ENCODE results near the gene CDCA7L. TPM values are rescaled to one million over a fixed set of nuclear protein-coding genes. Genes with fewer than 3 reads are reported as not detected.

CDCA7L gene
- total RNA-seq, 3 donors from 2014 or later, result 20.8 to 33.7 (median 27.0) TPM

GRCh38 chr7:21980926-21981500, 35.3 kb upstream of the CDCA7L start:
- TF ChIP-seq CTCF (IDR thresholded peaks at IDR 0.05), result no peak
- no peak for ATAC-seq
- intact Hi-C loops (cut with DNase I, micrococcal nuclease), result no loop called here

GRCh38 chr7:21972397-21972784, 26.7 kb upstream of the CDCA7L start:
- no peak for ATAC-seq
- H3K9me3 ChIP-seq, result no peaks in the 10 kb centered on the region
- H3K4me3 ChIP-seq, result no peak overlapping the region
- no peaks in the 10 kb centered on the region for H3K36me3 ChIP-seq (ENCODE audit: low read depth)
- no peak for DNase-seq
- no peaks in the 10 kb centered on the region for H3K4me1 ChIP-seq (ENCODE audit: low read depth)
- TF ChIP-seq CTCF (IDR thresholded peaks at IDR 0.05), result no peak
- intact Hi-C loops (cut with DNase I, micrococcal nuclease), result no loop called here

More at GRCh38 chr7:21980926-21981500, 35.3 kb upstream of the CDCA7L start:
- Histone ChIP-seq H3K36me3 (ENCODE audit: low read depth) (no peaks in the 10 kb centered on the region), H3K9me3 (no peaks in the 10 kb centered on the region), H3K4me3 (no peak overlapping the region), H3K4me1 (ENCODE audit: low read depth) (no peaks in the 10 kb centered on the region)
- DNase-seq, result no peak

- no peak for TF ChIP-seq CTCF (IDR thresholded peaks at IDR 0.05)
- H3K9me3 ChIP-seq, result no peaks in the 10 kb centered on the region
- ATAC-seq, result no peak
- no peaks in the 10 kb centered on the region for H3K4me1 ChIP-seq (ENCODE audit: low read depth)
- no peak overlapping the region for H3K4me3 ChIP-seq
- no peak for DNase-seq
- intact Hi-C loops (cut with DNase I, micrococcal nuclease), result no loop called here
- no peaks in the 10 kb centered on the region for H3K36me3 ChIP-seq (ENCODE audit: low read depth)
Observed at GRCh38 chr7:21971780-21972396, 26.2 kb upstream of the CDCA7L start.

- no peak for ATAC-seq
- intact Hi-C loops (cut with DNase I, micrococcal nuclease), result no loop called here
- no peak for DNase-seq
- TF ChIP-seq CTCF (IDR thresholded peaks at IDR 0.05), result no peak
- Histone ChIP-seq H3K4me3 (no peak overlapping the region), H3K9me3 (no peaks in the 10 kb centered on the region), H3K4me1 (ENCODE audit: low read depth) (no peaks in the 10 kb centered on the region), H3K36me3 (ENCODE audit: low read depth) (no peaks in the 10 kb centered on the region)
Observed at GRCh38 chr7:21969822-21970221, 24.1 kb upstream of the CDCA7L start.

GRCh38 chr7:21967598-21968003, 21.9 kb upstream of the CDCA7L start:
- H3K4me1 ChIP-seq (ENCODE audit: low read depth), result no peaks in the 10 kb centered on the region
- no peak for TF ChIP-seq CTCF (IDR thresholded peaks at IDR 0.05)
- H3K36me3 ChIP-seq (ENCODE audit: low read depth), result no peaks in the 10 kb centered on the region
- ATAC-seq (peak; percentile 40), DNase-seq (peak in 1 of 3 donors; percentile 13)
- H3K9me3 ChIP-seq, result no peaks in the 10 kb centered on the region
- H3K4me3 ChIP-seq, result no peak overlapping the region
- intact Hi-C loops (cut with DNase I, micrococcal nuclease), result no loop called here
